ENCODE results near the gene FSD2. TPM values are rescaled to one million over a fixed set of nuclear protein-coding genes. Genes with fewer than 3 reads are reported as not detected.
A peak's percentile ranks its signal among the peaks of the same experiment; 100 is the strongest.
"Not testable (repeated sequence)": the region's sequence is repeated elsewhere in the genome, so short reads cannot be mapped to it uniquely, and the experiment has no call there.

The FSD2 gene
- total RNA-seq, 1 donor from 2014 or later, result not detected

GRCh38 chr15:82778755-82779154, 27.1 kb downstream of the FSD2 start:
- DNase-seq (ENCODE audit: low read depth), result no peak
- TF ChIP-seq CTCF (IDR thresholded peaks at IDR 0.05; ENCODE audit: insufficient read depth, low read length, severe bottlenecking), result no peak
- Histone ChIP-seq H3K27me3 (ENCODE audit: control insufficient read depth, insufficient read depth, low read length) (no peaks in the 10 kb centered on the region), H3K36me3 (ENCODE audit: control insufficient read depth, insufficient read depth, low read length) (no peaks in the 10 kb centered on the region), H3K4me3 (ENCODE audit: low read depth, low read length) (no peak overlapping the region)
- FAIRE-seq, result no peak

GRCh38 chr15:82774496-82774895, 31.4 kb downstream of the FSD2 start:
- no peak for TF ChIP-seq CTCF (IDR thresholded peaks at IDR 0.05; ENCODE audit: insufficient read depth, low read length, severe bottlenecking)
- Histone ChIP-seq H3K4me3 (ENCODE audit: low read depth, low read length) (no peak overlapping the region), H3K36me3 (ENCODE audit: control insufficient read depth, insufficient read depth, low read length) (no peaks in the 10 kb centered on the region), H3K27me3 (ENCODE audit: control insufficient read depth, insufficient read depth, low read length) (no peaks in the 10 kb centered on the region)
- DNase-seq (ENCODE audit: low read depth), result no peak
- FAIRE-seq, result no peak

GRCh38 chr15:82771789-82772607, 33.9 kb downstream of the FSD2 start:
- TF ChIP-seq CTCF (IDR thresholded peaks at IDR 0.05; ENCODE audit: insufficient read depth, low read length, severe bottlenecking), result no peak
- no peak for FAIRE-seq
- Histone ChIP-seq H3K4me3 (ENCODE audit: low read depth, low read length) (no peak overlapping the region), H3K27me3 (ENCODE audit: control insufficient read depth, insufficient read depth, low read length) (no peaks in the 10 kb centered on the region), H3K36me3 (ENCODE audit: control insufficient read depth, insufficient read depth, low read length) (no peaks in the 10 kb centered on the region)
- DNase-seq (ENCODE audit: low read depth), result peak; percentile 47

- TF ChIP-seq CTCF (IDR thresholded peaks at IDR 0.05; ENCODE audit: insufficient read depth, low read length, severe bottlenecking), result no peak
- H3K4me3 ChIP-seq (ENCODE audit: low read depth, low read length), result no peak overlapping the region
- FAIRE-seq, result no peak
- H3K27me3 ChIP-seq (ENCODE audit: control insufficient read depth, insufficient read depth, low read length), result no peaks in the 10 kb centered on the region
- H3K36me3 ChIP-seq (ENCODE audit: control insufficient read depth, insufficient read depth, low read length), result peaks cover 1% of the 10 kb centered on the region
- DNase-seq (ENCODE audit: low read depth), result peak; percentile 22
These were observed 37.3 kb downstream of the FSD2 start for GRCh38 chr15:82768414-82769054.

DNA sequence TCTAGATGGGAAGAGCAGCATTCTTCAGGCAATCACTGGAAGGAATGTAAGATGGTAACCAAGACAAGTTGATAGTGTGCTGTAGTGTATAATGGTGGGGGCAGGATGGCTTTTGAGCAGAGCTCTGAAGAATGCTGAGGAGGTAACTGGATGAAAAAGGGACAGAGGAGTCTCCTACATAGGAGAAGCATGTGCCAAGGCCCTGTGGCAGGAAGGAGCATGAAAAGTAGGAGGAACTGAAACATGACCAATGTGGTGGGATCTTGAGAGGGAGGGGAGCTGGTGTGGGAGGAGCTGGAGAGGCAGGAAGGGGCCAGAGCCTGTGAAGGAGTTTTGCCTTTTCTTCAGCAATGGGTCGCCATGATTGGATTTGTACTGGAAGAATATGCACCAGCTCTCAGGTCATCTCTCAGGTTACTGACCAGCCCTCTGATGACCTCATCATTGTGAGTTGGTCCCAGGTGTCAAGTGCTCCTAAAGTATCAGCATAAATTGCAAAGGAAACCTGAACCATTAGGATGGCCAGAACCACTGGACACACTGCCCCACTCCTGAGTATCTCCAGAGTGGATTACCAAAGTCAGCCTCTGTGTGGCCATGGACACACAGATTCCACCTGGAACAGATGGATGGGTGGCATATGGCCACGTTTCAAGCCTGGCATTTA, 38.6 kb downstream of the FSD2 start:
- Histone ChIP-seq H3K27me3 (ENCODE audit: control insufficient read depth, insufficient read depth, low read length) (no peaks in the 10 kb centered on the region), H3K4me3 (ENCODE audit: low read depth, low read length) (no peak overlapping the region), H3K36me3 (ENCODE audit: control insufficient read depth, insufficient read depth, low read length) (peaks cover 1% of the 10 kb centered on the region)
- DNase-seq (ENCODE audit: low read depth) (no peak), FAIRE-seq (no peak)
- TF ChIP-seq CTCF (IDR thresholded peaks at IDR 0.05; ENCODE audit: insufficient read depth, low read length, severe bottlenecking), result no peak

GRCh38 chr15:82766201-82766600, 39.7 kb downstream of the FSD2 start:
- not testable (repeated sequence) for H3K36me3 ChIP-seq (ENCODE audit: control insufficient read depth, insufficient read depth, low read length); H3K27me3 ChIP-seq (ENCODE audit: control insufficient read depth, insufficient read depth, low read length); H3K4me3 ChIP-seq (ENCODE audit: low read depth, low read length); DNase-seq (ENCODE audit: low read depth)
- FAIRE-seq, result peak; percentile 18
